GM23338 (cell line): Measurements from ENCODE around the gene NCKAP5. TPM values are rescaled to one million over a fixed set of nuclear protein-coding genes. Genes with fewer than 3 reads are reported as not detected.

ENCODE experiments used
- ATAC-seq: fragments of 200-7000 bp; cut with Tn5 transposase; 3 replicates; pipeline ENCODE4 v1.9.1; 2020
- DNase-seq: peaks from one replicate; pipeline ENCODE4 v3.0.0-alpha.2; 2015; ENCODE audit warnings: low spot score
- H2AFZ ChIP-seq: fragments of 200-600 bp; sonication (generic); 2 replicates; pipeline ENCODE4 v1.8.0; 2016; ENCODE audit warnings: antibody characterized with exemption, mild to moderate bottlenecking, moderate library complexity
- H3F3A ChIP-seq: fragments of 200-600 bp; sonication (generic); replicated peaks from 2 replicates; pipeline ENCODE4 v1.8.0; 2017; ENCODE audit warnings: antibody characterized with exemption, mixed run types, low read depth
- H3K27ac ChIP-seq: fragments of 200-600 bp; sonication (generic); 2 replicates; pipeline ENCODE4 v1.6.1; 2016; ENCODE audit warnings: low read depth
- H3K27me3 ChIP-seq: fragments of 200-600 bp; sonication (generic); 2 replicates; pipeline ENCODE4 v1.8.0; 2016; ENCODE audit warnings: mild to moderate bottlenecking, mixed run types, moderate library complexity; ENCODE audit not compliant: insufficient read depth
- H3K36me3 ChIP-seq: fragments of 200-600 bp; sonication (generic); 2 replicates; pipeline ENCODE4 v1.8.0; 2016; ENCODE audit warnings: mild to moderate bottlenecking; ENCODE audit not compliant: insufficient read depth
- H3K4me1 ChIP-seq: fragments of 200-600 bp; sonication (generic); 2 replicates; pipeline ENCODE4 v1.8.0; 2016; ENCODE audit warnings: mild to moderate bottlenecking, moderate library complexity; ENCODE audit not compliant: insufficient read depth
- H3K4me2 ChIP-seq: fragments of 200-600 bp; sonication (generic); 2 replicates; pipeline ENCODE4 v1.7.1; 2017; ENCODE audit warnings: mixed run types
- H3K4me3 ChIP-seq: fragments of 200-600 bp; sonication (generic); 2 replicates; pipeline ENCODE4 v1.6.1; 2016; ENCODE audit warnings: mixed run types
- H3K79me2 ChIP-seq: fragments of 200-600 bp; sonication (generic); replicated peaks from 2 replicates; pipeline ENCODE4 v1.8.0; 2017; ENCODE audit warnings: mild to moderate bottlenecking; ENCODE audit not compliant: insufficient read depth
- H3K9me2 ChIP-seq: fragments of 200-600 bp; sonication (generic); 2 replicates; pipeline ENCODE4 v1.8.0; 2017; ENCODE audit not compliant: insufficient read depth
- H4K20me1 ChIP-seq: fragments of 200-600 bp; sonication (generic); replicated peaks from 2 replicates; pipeline ENCODE4 v1.8.0; 2017; ENCODE audit warnings: mild to moderate bottlenecking; ENCODE audit not compliant: insufficient read depth
- H3K27ac Mint-ChIP-seq: 2 replicates; pipeline ENCODE4 v1.8.0; 2020; ENCODE audit warnings: inconsistent platforms, mild to moderate bottlenecking, moderate library complexity, mixed read lengths
- H3K27me3 Mint-ChIP-seq: 3 replicates; pipeline ENCODE4 v1.8.0; 2022; ENCODE audit warnings: low read depth, mild to moderate bottlenecking, moderate library complexity, mixed read lengths, inconsistent platforms; ENCODE audit not compliant: insufficient read depth, poor library complexity
- H3K36me3 Mint-ChIP-seq: 3 replicates; pipeline ENCODE4 v1.8.0; 2021; ENCODE audit warnings: low read depth, mild to moderate bottlenecking, inconsistent platforms, moderate library complexity, mixed read lengths
- H3K4me1 Mint-ChIP-seq: 3 replicates; pipeline ENCODE4 v1.8.0; 2020; ENCODE audit warnings: mild to moderate bottlenecking, inconsistent platforms, mixed read lengths
- H3K4me3 Mint-ChIP-seq: 3 replicates; pipeline ENCODE4 v1.8.0; 2021; ENCODE audit warnings: moderate library complexity, mild to moderate bottlenecking, inconsistent platforms, mixed read lengths
- H3K9me3 Mint-ChIP-seq: 3 replicates; pipeline ENCODE4 v1.8.0; 2020; ENCODE audit warnings: moderate library complexity, mild to moderate bottlenecking, inconsistent platforms, mixed read lengths
- CREB1 ChIP-seq: fragments of 250-450 bp; sonication (Bioruptor Pico); IDR thresholded peaks from 2 replicates; pipeline ENCODE4 v1.5.0; 2020; ENCODE audit warnings: low read depth, mild to moderate bottlenecking, moderate library complexity
- CTCF ChIP-seq, 2 experiments: fragments of 200-600 bp in 1 of 2; sonication (generic) in 1 of 2; conservative IDR thresholded peaks; 2 replicates each; pipeline versions ENCODE4 v1.5.1 to v1.6.1; 2016 to 2017; ENCODE audit warnings: antibody characterized with exemption in 2 of 2, low read depth in 2 of 2, mild to moderate bottlenecking in 2 of 2, moderate library complexity in 1 of 2
- ETS1 ChIP-seq: IDR thresholded peaks from 2 replicates; pipeline ENCODE4 v1.6.1; 2016; ENCODE audit warnings: antibody characterized with exemption
- EZH2phosphoT487 ChIP-seq: fragments of 200-600 bp; sonication (generic); IDR thresholded peaks from one replicate; pipeline ENCODE4 v1.8.1; 2018; ENCODE audit warnings: antibody characterized with exemption; ENCODE audit not compliant: unreplicated experiment
- JUNB ChIP-seq: IDR thresholded peaks from one replicate; pipeline ENCODE4 v1.6.1; 2016; ENCODE audit warnings: antibody characterized with exemption; ENCODE audit not compliant: unreplicated experiment
- NANOG ChIP-seq: IDR thresholded peaks from 2 replicates; pipeline ENCODE4 v1.6.1; 2016; ENCODE audit warnings: antibody characterized with exemption, borderline replicate concordance
- POLR2AphosphoS5 ChIP-seq: IDR thresholded peaks from 2 replicates; pipeline ENCODE4 v1.6.1; 2016; ENCODE audit warnings: antibody characterized with exemption, low read depth
- STAT1 ChIP-seq: IDR thresholded peaks from one replicate; pipeline ENCODE4 v1.6.1; 2016; ENCODE audit warnings: antibody characterized with exemption; ENCODE audit not compliant: unreplicated experiment
- ZNF114 ChIP-seq: fragments of 250-450 bp; sonication (Bioruptor Pico); IDR thresholded peaks from 2 replicates; pipeline ENCODE4 v1.5.0; 2020; ENCODE audit warnings: mild to moderate bottlenecking, moderate library complexity
- ZNF331 ChIP-seq: fragments of 250-450 bp; sonication (Bioruptor Pico); IDR thresholded peaks from 2 replicates; pipeline ENCODE4 v1.5.0; 2020; ENCODE audit warnings: low read depth, mild to moderate bottlenecking, moderate library complexity
- ZNF462 ChIP-seq: fragments of 250-450 bp; sonication (Bioruptor Pico); IDR thresholded peaks from 2 replicates; pipeline ENCODE4 v1.5.0; 2020; ENCODE audit warnings: mild to moderate bottlenecking, moderate library complexity
- polyA plus RNA-seq: library from polyadenylated mRNA; unstranded; fragments of >200 nt; fragmentation: Nextera tagmentation; extraction: Ambion mirVana; gene quantifications from 2 replicates; pipeline ENCODE4 v1.2.1, GENCODE V29; 2016
- total RNA-seq: library from RNA; depleted of rRNA; stranded (reverse); fragments of >200 nt; shearing (Covaris generic); gene quantifications from 2 replicates; pipeline ENCODE4 v1.2.3, GENCODE V29; 2014

Gene NCKAP5
- total and polyA plus RNA-seq, 2 experiments from 2014 or later: 0.34 to 0.73 TPM

- no peak overlapping the region for H3K27ac Mint-ChIP-seq
- H3K27ac ChIP-seq: no peak overlapping the region
- no peaks in the 10 kb centered on the region for H3K27me3 Mint-ChIP-seq
- H3K9me2 ChIP-seq: 0 out of 2 replicates have a peak, but pooled peaks cover 4% of the 10 kb centered on the region
- TF ChIP-seq POLR2AphosphoS5 (no peak), CREB1 (CRISPR knock-in tag) (no peak), ETS1 (no peak), NANOG (no peak), ZNF331 (CRISPR knock-in tag) (no peak), STAT1 (no peak), ZNF114 (CRISPR knock-in tag) (no peak), EZH2phosphoT487 (no peak), CTCF (conservative IDR thresholded peaks at IDR 0.05; ENCODE audit: low read depth in 2 of 2) (no peak), JUNB (no peak), ZNF462 (CRISPR knock-in tag) (no peak)
- no peak overlapping the region for H3K4me3 Mint-ChIP-seq
- H3F3A ChIP-seq: no peaks in the 10 kb centered on the region
- H3K27me3 ChIP-seq: no peaks in the 10 kb centered on the region
- H3K36me3 Mint-ChIP-seq: no peaks in the 10 kb centered on the region
- no peak for ATAC-seq
- no peak overlapping the region for H2AFZ ChIP-seq
- H3K4me2 ChIP-seq: no peak overlapping the region
- no peaks in the 10 kb centered on the region for H3K9me3 Mint-ChIP-seq
- H3K4me1 ChIP-seq: no peaks in the 10 kb centered on the region; the same call in 1 of the 2 replicates
- no peaks in the 10 kb centered on the region for H4K20me1 ChIP-seq
- no peak overlapping the region for H3K4me3 ChIP-seq
- H3K4me1 Mint-ChIP-seq: peaks cover under 1% of the 10 kb centered on the region; the same call in 1 of the 3 replicates
- no peak for DNase-seq
- no peaks in the 10 kb centered on the region for H3K79me2 ChIP-seq
- H3K36me3 ChIP-seq: no peaks in the 10 kb centered on the region
Observed at GRCh38 chr2:133082034-133082433, 486.2 kb downstream of the NCKAP5 start.
